Stimulated activated CD8-positive, alpha-beta memory T cell treated with anti-CD3 and anti-CD28 coated beads, Interleukin-4, amount 100 ng/mL, for 48 hours (primary cell): ENCODE results near the gene MAP3K2.

Source experiments
- DNase-seq: peaks from one replicate; pipeline ENCODE4 v3.0.0-alpha.2; 2020

Gene MAP3K2

DNA sequence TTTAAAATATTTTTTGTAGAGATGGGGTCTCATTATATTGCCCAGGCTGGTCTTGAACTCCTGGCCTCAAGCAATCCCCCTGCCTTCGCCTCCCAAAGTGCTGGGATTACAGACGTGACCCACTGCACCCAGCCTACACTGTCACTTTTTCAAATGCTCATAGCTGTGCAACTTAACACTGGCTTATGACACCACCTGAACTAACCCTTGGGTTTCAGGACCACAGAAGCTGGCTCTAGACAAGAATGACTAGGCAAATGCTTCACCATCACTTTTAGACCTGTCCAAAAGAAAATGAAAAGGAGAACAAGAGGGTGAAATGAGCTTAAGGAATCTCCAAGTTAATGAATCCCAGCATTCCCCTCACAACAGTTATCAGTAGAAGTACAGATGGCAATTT, 107.1 kb downstream of the MAP3K2 start:
- DNase-seq = no peak

DNA sequence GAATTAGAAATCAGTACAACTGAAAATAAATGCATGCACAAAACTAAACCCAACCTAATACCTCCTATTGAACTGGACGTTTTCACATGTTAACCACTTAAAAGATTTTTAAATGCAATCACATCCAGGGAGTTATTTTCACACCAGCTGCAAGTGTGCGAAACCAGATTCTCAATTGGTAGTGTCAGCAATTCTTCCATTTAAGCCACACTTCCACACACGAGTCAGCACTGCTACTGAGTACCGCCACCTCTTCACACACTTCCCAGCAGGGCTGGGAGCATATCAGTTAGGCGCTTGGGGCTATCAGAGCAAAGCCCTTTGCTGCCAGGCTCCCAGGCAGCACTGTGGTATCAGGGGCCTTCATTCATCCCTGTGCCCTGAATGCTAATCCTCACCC, 108.0 kb downstream of the MAP3K2 start:
- no peak for DNase-seq

DNA sequence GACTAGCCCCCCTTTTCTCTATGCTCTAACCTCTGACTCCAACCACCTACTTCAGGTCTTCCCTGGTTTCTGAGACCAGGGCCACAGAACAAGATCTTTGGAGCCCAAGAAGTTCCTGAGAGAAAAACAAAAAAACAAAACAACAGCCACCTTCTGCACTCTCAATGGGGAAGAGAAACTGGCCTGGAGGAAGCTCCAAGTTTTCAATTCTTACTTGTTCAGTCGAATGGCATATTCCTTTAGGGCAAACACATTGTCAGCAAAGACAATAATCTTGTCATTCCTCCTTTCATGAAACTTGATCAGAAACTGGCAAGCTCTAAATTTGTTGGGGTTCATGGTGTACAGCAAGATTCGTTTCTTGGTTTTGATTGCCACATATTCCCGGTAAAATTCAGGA, 108.8 kb downstream of the MAP3K2 start:
- no peak for DNase-seq

DNA sequence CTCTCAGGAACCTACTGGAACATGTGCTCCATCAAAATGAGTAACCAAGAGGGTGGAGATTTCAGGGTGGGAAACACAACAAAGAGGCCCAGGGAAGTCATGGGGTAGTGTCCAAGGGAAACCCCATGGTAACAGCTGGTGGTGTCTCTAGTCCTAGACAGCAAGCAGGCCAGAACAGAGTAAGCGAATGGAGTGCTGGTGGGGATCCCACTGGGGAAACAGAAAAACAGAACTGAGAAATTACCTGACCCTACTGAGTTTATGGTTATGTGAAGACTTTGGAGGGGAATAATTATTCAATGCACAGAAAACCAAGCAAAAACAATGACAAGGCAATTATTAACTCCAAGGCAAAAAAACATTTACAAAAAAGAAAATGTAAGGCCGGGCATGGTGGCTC, 110.7 kb downstream of the MAP3K2 start:
- no peak for DNase-seq

DNA sequence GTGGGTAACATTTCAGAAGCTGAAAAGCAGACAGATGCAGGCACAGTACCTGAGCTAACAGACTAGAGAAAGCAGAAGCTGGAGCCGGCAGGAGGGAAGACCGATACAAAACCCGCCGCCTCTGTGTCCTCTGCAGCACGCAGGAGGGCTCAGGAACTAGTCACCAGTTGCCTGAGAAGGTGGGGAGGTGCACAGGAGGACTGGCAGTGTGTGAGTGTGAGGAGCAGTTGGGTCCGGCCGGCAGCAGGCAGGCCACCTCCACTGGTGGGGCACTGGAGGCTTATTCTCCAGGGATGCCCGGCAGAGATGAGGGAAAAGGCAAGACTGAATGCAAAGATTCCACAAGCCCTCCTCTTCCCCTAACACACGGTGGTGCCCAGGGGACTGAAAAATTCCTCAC, 112.0 kb downstream of the MAP3K2 start:
- no peak for DNase-seq

DNA sequence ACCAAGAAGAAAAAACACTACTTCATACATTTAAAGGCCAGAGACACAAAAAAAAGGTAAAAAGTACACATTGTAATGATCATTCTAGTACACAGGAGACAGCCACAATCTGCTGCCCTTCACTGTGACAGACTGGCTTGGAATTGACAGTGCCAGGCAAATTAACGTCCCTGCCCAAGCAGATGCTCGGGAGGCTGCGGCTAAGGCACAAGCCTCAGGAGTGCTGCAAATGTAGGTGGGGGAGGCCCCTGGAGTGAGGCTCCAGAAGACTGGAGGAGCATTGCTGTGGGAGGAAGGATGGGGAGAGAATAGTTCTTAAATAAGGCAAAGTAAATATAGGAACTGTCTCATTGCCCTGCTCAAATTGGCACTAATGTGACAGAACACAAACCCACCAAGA, 112.4 kb downstream of the MAP3K2 start:
- no peak for DNase-seq

DNA sequence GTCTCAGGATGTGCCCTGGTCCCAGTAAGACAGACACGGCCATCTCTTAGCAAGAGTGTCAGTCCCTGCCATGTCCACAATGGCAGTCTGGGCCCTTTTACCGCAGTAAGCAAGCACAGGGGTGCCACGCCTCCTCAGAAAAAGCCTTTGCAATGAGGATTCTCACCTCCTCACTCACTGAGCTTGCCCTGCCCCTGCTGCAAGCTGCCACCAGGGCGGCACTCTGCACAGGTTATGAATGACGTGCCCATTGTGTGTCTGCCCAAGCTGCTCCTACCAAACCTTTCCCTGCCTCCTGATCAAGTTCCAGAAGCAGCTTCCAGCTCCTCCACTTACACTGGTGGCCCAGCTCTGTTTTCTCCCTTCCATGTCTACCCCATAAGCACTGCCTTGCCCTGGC, 117.1 kb downstream of the MAP3K2 start:
- no peak for DNase-seq

DNA sequence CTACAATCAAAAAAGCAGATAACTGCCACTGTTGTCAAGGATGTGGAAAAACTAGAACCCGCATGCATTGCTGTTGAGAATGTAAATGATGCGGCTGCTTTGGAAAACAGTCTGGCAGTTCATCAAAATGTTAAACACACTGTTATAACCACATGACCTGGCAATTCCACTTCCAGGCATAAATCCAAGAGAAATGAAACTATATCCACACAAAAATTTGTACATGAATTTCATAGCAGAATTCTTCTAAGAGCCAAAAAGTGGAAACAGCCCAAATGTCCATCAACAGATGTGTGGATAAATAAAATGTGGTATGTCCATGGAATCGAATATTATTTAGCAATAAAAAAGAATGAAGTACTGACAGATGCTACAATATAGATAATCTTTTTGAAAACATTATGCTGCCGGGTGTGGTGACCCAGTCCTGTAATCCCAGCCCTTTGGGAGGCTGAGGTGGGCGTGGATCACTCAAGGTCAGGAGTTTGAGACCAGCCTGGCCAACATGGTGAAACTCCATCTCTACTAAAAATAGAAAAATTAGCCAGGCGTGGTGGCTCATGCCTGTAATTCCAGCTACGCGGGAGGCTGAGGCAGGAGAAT, 125.9 kb downstream of the MAP3K2 start:
- no peak for DNase-seq

DNA sequence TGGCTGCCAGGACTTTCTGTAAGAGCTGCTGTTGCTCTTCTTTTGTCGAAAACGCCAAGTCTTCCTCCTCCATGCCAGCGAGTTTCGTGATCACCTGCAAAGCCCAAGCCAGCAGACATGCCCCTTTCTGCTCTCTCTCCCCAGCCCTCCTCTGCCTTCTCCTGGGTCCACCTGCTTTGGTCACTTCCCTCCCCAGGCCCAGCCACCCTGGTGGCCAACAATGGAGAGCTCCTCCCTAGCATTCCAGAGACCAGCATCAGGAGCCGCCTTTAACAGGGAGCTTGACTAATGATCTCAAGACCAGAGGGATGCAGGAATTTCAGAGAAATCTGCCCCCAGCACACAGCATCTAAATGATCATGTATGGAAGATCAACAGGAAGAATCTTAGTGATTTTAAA, 128.4 kb downstream of the MAP3K2 start:
- DNase-seq = no peak

DNA sequence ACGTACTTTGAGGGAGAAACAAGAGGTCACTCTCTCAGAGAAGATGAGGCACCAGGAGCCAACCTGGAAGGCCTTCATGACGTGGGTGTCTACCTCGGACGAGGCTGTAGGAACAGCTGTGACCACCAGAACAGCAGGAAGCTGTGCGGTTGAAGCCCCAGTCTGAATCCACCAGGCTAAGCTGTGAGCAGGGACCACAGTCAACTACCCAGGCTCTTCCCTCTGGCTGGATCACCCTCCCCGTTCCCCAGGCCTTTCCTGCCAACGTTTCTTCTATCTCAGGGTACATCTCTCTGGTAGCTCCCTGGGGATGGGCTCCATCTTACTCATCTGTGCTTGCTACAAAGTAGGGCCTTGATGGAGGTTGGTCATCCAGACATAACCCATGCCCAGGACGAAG, 130.9 kb downstream of the MAP3K2 start:
- DNase-seq = no peak

DNA sequence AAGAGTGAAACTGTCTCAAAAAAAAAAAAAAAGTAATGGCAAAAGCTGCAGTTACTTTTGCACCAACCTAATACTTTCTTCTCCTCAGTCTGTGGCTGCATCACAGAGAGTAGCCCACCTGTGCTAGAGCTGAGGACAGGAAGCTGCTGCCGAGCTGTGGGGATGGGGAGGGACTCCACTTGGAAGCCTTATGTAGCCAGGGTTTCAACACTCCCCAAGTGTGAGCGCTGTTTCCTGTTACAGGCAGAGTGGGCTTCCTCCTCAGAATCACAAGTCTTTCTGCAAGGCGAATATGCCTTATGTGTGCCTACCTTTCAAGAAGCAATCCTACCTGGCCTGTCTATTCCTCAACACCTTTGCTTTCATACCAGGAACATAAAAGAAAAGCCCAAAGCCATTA, 131.4 kb downstream of the MAP3K2 start:
- no peak for DNase-seq

DNA sequence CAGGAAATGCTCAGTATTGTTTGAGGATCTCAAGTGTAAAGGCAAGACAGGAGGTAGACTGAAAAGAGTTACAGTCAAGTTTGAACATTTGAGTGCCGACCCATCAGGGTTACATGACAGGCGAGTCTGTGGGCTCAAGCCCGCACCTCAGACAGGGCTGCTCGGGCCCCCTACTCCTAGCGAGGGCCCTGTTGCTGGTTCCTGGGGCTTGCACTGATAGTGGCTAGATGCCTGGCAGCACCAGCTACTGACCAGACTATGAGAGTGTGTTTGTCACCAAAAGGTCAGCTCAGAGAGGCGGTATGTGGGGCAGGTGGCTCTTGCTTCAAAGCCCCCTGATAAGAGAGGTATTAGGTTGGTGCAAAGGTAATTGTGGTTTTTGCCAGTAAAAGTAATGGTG, 132.1 kb downstream of the MAP3K2 start:
- no peak for DNase-seq

DNA sequence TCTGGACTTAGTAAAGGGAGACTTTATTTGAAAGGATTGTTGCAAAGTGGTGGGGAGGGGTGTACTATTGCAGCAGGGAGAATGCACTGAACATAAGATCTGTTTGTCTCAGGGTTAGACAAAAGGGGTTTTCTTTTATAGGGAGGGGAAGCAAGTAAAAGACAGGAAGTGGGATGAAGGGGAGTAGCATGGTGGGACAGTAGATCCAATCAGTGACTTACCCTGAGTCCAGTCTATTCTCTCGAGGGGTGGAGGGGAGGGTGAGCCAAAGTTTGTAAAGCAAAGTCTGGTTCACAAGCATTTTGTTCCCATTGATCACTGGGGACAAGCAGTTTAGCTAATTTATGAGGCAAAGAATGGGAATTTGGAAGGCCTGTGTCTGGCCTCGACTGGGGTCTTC, 132.6 kb downstream of the MAP3K2 start:
- no peak for DNase-seq

DNA sequence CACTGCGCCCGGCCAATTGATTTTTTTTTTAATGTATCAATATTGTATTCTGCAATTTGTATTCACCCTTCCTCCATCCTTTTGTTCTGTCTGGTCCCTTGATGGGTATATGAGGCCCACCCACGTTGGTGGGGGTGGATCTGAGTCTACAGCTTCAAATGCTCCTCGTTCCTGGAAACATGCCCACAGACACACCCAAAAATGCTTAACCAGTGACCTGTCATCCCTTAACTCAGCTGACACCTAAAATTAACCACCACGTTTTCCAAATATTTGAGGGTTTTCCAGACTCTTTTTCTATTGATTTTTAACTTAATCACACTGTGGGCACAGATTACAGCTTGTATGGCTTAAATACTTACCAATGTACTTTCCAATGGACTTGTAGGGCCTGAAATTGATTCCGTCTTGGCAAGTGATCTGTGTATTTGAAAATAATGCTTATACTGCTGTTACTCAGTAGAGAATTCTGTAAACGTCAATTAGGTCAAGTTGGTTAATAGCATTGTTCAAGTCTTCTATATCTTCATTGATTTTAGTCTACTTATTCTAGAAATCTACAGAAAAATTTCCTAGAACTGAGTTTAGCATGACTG, 133.3 kb downstream of the MAP3K2 start:
- DNase-seq = no peak
